ENCODE measurements around the gene ZBTB39.
"Not testable (repeated sequence)": the region's sequence is repeated elsewhere in the genome, so short reads cannot be mapped to it uniquely, and the experiment has no call there.

Gene ZBTB39

GRCh38 chr12:56980941-56981530 lies 25.3 kb downstream of the ZBTB39 start:
- no peak for DNase-seq (ENCODE audit: low read depth)

- no peak for DNase-seq (ENCODE audit: low read depth)
These were observed 26.1 kb downstream of the ZBTB39 start for GRCh38 chr12:56980268-56980667.

GRCh38 chr12:56979628-56980027 lies 26.7 kb downstream of the ZBTB39 start:
- no peak for DNase-seq (ENCODE audit: low read depth)

GRCh38 chr12:56978397-56979138 lies 27.8 kb downstream of the ZBTB39 start:
- DNase-seq (ENCODE audit: low read depth) = no peak

- DNase-seq (ENCODE audit: low read depth) = not testable (repeated sequence)
These were observed 29.0 kb downstream of the ZBTB39 start for GRCh38 chr12:56977361-56977760.

GRCh38 chr12:56974224-56974623 lies 32.1 kb downstream of the ZBTB39 start:
- not testable (repeated sequence) for DNase-seq (ENCODE audit: low read depth)

GRCh38 chr12:56968910-56969309 lies 37.4 kb downstream of the ZBTB39 start:
- not testable (repeated sequence) for DNase-seq (ENCODE audit: low read depth)

GRCh38 chr12:56965997-56966642 lies 40.2 kb downstream of the ZBTB39 start:
- DNase-seq (ENCODE audit: low read depth) = not testable (repeated sequence)

GRCh38 chr12:56965124-56965523 lies 41.2 kb downstream of the ZBTB39 start:
- DNase-seq (ENCODE audit: low read depth) = not testable (repeated sequence)

GRCh38 chr12:56963557-56963956 lies 42.8 kb downstream of the ZBTB39 start:
- DNase-seq (ENCODE audit: low read depth) = not testable (repeated sequence)

GRCh38 chr12:56962247-56962646 lies 44.1 kb downstream of the ZBTB39 start:
- DNase-seq (ENCODE audit: low read depth) = not testable (repeated sequence)

- no peak for DNase-seq (ENCODE audit: low read depth)
These were observed 47.9 kb downstream of the ZBTB39 start for GRCh38 chr12:56958422-56958821.

- no peak for DNase-seq (ENCODE audit: low read depth)
These were observed 48.9 kb downstream of the ZBTB39 start, which contains the start of gene RDH16 for GRCh38 chr12:56957229-56958052. Gene RDH16, minus strand, starts transcription at chr12:56957608. Its CDS starts 146 bp downstream, at chr12:56957462.

- peak; percentile 34 for DNase-seq (ENCODE audit: low read depth)
These were observed 50.6 kb downstream of the ZBTB39 start for GRCh38 chr12:56955631-56956256.

GRCh38 chr12:56954958-56955355 lies 51.4 kb downstream of the ZBTB39 start:
- no peak for DNase-seq (ENCODE audit: low read depth)

- DNase-seq (ENCODE audit: low read depth) = no peak
These were observed 52.0 kb downstream of the ZBTB39 start for GRCh38 chr12:56954057-56954957.

- no peak for DNase-seq (ENCODE audit: low read depth)
These were observed 53.0 kb downstream of the ZBTB39 start for GRCh38 chr12:56953314-56953713.

- no peak for DNase-seq (ENCODE audit: low read depth)
These were observed 54.6 kb downstream of the ZBTB39 start for GRCh38 chr12:56951582-56952339.

- DNase-seq (ENCODE audit: low read depth) = no peak
These were observed 57.5 kb downstream of the ZBTB39 start for GRCh38 chr12:56948881-56949280.
